HFFc6 (cell line): Measurements from ENCODE around the gene ITGB8. TPM values are rescaled to one million over a fixed set of nuclear protein-coding genes. Genes with fewer than 3 reads are reported as not detected.
A peak's percentile ranks its signal among the peaks of the same experiment; 100 is the strongest.

ENCODE experiments used
- DNase-seq: peaks from one replicate; pipeline ENCODE4 v3.0.0-alpha.2; 2018
- H3K27ac Mint-ChIP-seq: 2 replicates; pipeline ENCODE4 v1.8.0; 2020; ENCODE audit warnings: mild to moderate bottlenecking, mixed read lengths
- H3K27me3 Mint-ChIP-seq: 2 replicates; pipeline ENCODE4 v1.8.0; 2021; ENCODE audit warnings: mild to moderate bottlenecking, moderate library complexity, mixed read lengths; ENCODE audit not compliant: insufficient read depth
- H3K36me3 Mint-ChIP-seq: 2 replicates; pipeline ENCODE4 v1.8.0; 2021; ENCODE audit warnings: low read depth, mixed read lengths
- H3K4me1 Mint-ChIP-seq: 2 replicates; pipeline ENCODE4 v1.8.0; 2020; ENCODE audit warnings: low read depth, mixed read lengths
- H3K4me3 Mint-ChIP-seq: 2 replicates; pipeline ENCODE4 v1.8.0; 2020; ENCODE audit warnings: mild to moderate bottlenecking, moderate library complexity, mixed read lengths
- H3K9me3 Mint-ChIP-seq: 2 replicates; pipeline ENCODE4 v1.8.0; 2020; ENCODE audit warnings: mild to moderate bottlenecking, mixed read lengths
- CTCF ChIP-seq: fragments of 200-600 bp; sonication (generic); IDR thresholded peaks from 2 replicates; pipeline ENCODE4 v1.5.0; 2021; ENCODE audit warnings: antibody characterized with exemption, mild to moderate bottlenecking
- total RNA-seq, 6 experiments: library from RNA; stranded (reverse); fragmentation: NEBNext Ultra II Directional; extraction: Animal tissue kit (Norgen Biotek cat#: 25700); gene quantifications; 2 replicates in 1 of 6; 3 replicates in 5 of 6; pipeline ENCODE4 v1.2.3, GENCODE V29; 2021

Gene ITGB8
- total RNA-seq, 6 experiments from 2014 or later, result not detected

GRCh38 chr7:20435305-20435704 lies 104.6 kb downstream of the ITGB8 start:
- DNase-seq, result no peak
- H3K4me1 Mint-ChIP-seq, result no peaks in the 10 kb centered on the region
- no peaks in the 10 kb centered on the region for H3K27me3 Mint-ChIP-seq
- H3K4me3 Mint-ChIP-seq, result no peak overlapping the region
- H3K36me3 Mint-ChIP-seq, result no peaks in the 10 kb centered on the region
- H3K9me3 Mint-ChIP-seq, result peaks cover 11% of the 10 kb centered on the region
- no peak overlapping the region for H3K27ac Mint-ChIP-seq
- TF ChIP-seq CTCF, result no peak

DNA sequence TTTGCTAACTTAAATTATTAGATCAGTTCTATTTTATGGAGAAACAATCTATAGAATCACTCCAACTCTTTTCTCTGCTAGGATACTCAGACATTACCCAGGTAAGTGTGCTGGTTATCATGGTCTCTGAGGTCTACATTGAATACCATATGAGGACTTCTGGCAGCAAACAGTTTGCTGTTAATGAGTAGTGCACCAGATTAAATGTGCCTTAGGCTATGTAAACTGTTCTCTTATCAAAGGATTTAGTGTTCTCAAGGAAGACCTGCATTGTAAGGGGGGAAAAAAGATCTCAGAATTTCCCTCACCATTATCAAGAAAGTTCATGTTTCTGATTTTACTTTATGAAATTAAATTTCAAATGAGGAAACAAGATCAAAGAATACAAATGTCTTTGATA lies 107.5 kb downstream of the ITGB8 start:
- no peaks in the 10 kb centered on the region for H3K27me3 Mint-ChIP-seq
- H3K36me3 Mint-ChIP-seq, result no peaks in the 10 kb centered on the region
- peaks cover 29% of the 10 kb centered on the region for H3K9me3 Mint-ChIP-seq
- H3K4me1 Mint-ChIP-seq, result no peaks in the 10 kb centered on the region
- H3K27ac Mint-ChIP-seq, result no peak overlapping the region
- no peak for TF ChIP-seq CTCF
- DNase-seq, result no peak
- H3K4me3 Mint-ChIP-seq, result no peak overlapping the region

DNA sequence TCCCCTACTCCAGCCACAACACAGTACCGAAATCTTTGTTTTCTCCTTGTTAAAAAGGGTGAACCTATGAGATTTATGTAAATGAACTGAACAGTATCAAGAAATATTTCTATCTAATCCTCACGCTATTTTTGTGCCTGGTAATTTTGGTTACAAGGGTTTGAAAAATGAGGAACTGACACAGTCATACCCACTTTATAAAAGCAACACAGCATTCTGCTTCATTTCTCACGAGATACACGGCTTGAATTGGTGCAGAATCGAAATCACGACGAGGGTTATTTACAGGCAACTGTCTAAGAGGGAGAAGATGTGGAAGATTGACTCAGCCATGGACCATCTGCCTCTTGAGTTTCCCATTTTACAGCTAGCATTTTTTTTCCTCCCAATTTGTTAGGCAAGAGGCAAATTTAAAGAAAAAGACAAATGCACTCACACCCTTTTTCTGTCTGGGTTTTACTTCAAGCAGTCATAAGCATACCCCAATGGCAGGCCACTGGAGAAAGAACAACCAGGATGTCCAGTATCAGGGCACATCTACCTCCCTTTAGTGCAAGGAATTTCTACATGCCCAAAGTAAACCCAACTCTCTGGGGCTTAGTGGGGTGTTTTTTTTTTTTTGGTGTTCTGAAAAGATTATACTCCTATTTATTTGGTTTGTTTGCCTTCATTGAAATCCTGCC lies 108.1 kb downstream of the ITGB8 start:
- Mint-ChIP-seq H3K27me3 (no peaks in the 10 kb centered on the region), H3K4me3 (no peak overlapping the region), H3K27ac (no peak overlapping the region), H3K9me3 (peaks cover 29% of the 10 kb centered on the region), H3K4me1 (no peaks in the 10 kb centered on the region), H3K36me3 (no peaks in the 10 kb centered on the region)
- TF ChIP-seq CTCF, result no peak
- DNase-seq, result no peak

- Mint-ChIP-seq H3K4me1 (no peaks in the 10 kb centered on the region), H3K27ac (no peak overlapping the region)
These were observed 108.9 kb downstream of the ITGB8 start for GRCh38 chr7:20439416-20440185.

DNA sequence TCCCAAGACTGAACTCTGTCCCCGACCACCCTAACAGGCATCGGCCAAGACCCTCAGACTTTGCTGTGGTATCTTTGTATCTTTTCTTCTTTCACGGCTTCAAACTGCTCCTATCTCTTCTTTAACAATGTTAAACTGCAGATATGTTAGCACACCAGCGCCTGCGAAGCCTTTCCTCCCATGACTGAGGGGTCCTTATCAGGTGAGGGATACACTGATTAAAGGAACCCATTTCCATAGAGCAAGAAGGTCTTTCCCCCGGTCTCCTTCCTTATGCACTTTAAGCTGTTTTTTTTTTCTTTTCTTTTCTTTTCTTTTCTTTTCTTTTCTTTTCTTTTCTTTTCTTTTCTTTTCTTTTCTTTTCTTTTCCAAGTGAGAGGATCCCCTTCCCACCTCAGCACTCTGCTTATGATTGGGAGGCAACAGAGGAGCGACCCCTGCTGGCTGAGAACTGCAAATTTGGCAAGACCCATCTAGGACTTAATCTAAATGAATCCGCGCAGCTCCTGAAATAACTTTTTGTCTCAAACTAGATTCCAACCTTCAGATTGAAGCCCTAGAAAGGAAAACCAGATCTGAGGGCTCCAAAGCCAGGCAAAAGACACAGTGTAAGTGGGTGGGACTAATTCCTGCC lies 109.9 kb downstream of the ITGB8 start:
- Mint-ChIP-seq H3K9me3 (peaks cover 29% of the 10 kb centered on the region), H3K27ac (no peak overlapping the region), H3K4me1 (no peaks in the 10 kb centered on the region), H3K36me3 (no peaks in the 10 kb centered on the region), H3K4me3 (no peak overlapping the region), H3K27me3 (no peaks in the 10 kb centered on the region)
- TF ChIP-seq CTCF, result peak; percentile 52; the same call in 1 of the 2 replicates
- DNase-seq, result no peak

More at GRCh38 chr7:20439416-20440185, 108.9 kb downstream of the ITGB8 start:
- no peak for DNase-seq
- H3K36me3 Mint-ChIP-seq, result no peaks in the 10 kb centered on the region
- peaks cover 29% of the 10 kb centered on the region for H3K9me3 Mint-ChIP-seq
- H3K27me3 Mint-ChIP-seq, result no peaks in the 10 kb centered on the region
- TF ChIP-seq CTCF, result no peak
- no peak overlapping the region for H3K4me3 Mint-ChIP-seq
